Stimulated activated CD8-positive, alpha-beta memory T cell treated with anti-CD3 and anti-CD28 coated beads, Interleukin-12 subunit alpha, Interleukin-12 subunit beta, amount 100 ng/mL, for 24 hours (primary cell): ENCODE results near the gene GATAD2B.
"Not testable (repeated sequence)": the region's sequence is repeated elsewhere in the genome, so short reads cannot be mapped to it uniquely, and the experiment has no call there.

Source experiments
- DNase-seq: peaks from one replicate; pipeline ENCODE4 v3.0.0-alpha.2; 2020; ENCODE audit errors: extremely low read depth

GATAD2B gene

GRCh38 chr1:153833968-153834367 is 88.8 kb downstream of the GATAD2B start:
- not testable (repeated sequence) for DNase-seq

- DNase-seq, result no peak
Measured at GRCh38 chr1:153833171-153833570, 89.6 kb downstream of the GATAD2B start.

- DNase-seq, result no peak
Measured at GRCh38 chr1:153832293-153832692, 90.5 kb downstream of the GATAD2B start.

- DNase-seq, result no peak
Measured at GRCh38 chr1:153831026-153831425, 91.7 kb downstream of the GATAD2B start.

- DNase-seq, result no peak
Measured at GRCh38 chr1:153827168-153827964, 95.4 kb downstream of the GATAD2B start.

- no peak for DNase-seq
Measured at GRCh38 chr1:153818876-153819275, 103.9 kb downstream of the GATAD2B start.

- DNase-seq, result no peak
Measured at GRCh38 chr1:153816283-153816889, 106.4 kb downstream of the GATAD2B start.

GRCh38 chr1:153805886-153806719 is 116.7 kb downstream of the GATAD2B start:
- no peak for DNase-seq

- peak; percentile 43 for DNase-seq
Measured at GRCh38 chr1:153805042-153805745, 117.6 kb downstream of the GATAD2B start.

GRCh38 chr1:153804112-153804511 is 118.7 kb downstream of the GATAD2B start:
- no peak for DNase-seq

- no peak for DNase-seq
Measured at GRCh38 chr1:153803470-153804056, 119.2 kb downstream of the GATAD2B start.

- no peak for DNase-seq
Measured at GRCh38 chr1:153801786-153802697, 120.7 kb downstream of the GATAD2B start.

- DNase-seq, result no peak
Measured at GRCh38 chr1:153801028-153801625, 121.6 kb downstream of the GATAD2B start.

GRCh38 chr1:153800516-153800915 is 122.3 kb downstream of the GATAD2B start:
- DNase-seq, result no peak

GRCh38 chr1:153799566-153800465 is 123.0 kb downstream of the GATAD2B start:
- DNase-seq, result no peak

- DNase-seq, result no peak
Measured at GRCh38 chr1:153799016-153799415, 123.8 kb downstream of the GATAD2B start.

- no peak for DNase-seq
Measured at GRCh38 chr1:153798468-153798780, 124.3 kb downstream of the GATAD2B start.

GRCh38 chr1:153796786-153797659 is 125.7 kb downstream of the GATAD2B start:
- peak; percentile 48 for DNase-seq
